ENCODE results near the gene SNAI3. TPM values are rescaled to one million over a fixed set of nuclear protein-coding genes. Genes with fewer than 3 reads are reported as not detected.

The SNAI3 gene
- total and polyA plus RNA-seq, 11 donors = 0.76 to 9.5 (median 1.7) TPM

DNA sequence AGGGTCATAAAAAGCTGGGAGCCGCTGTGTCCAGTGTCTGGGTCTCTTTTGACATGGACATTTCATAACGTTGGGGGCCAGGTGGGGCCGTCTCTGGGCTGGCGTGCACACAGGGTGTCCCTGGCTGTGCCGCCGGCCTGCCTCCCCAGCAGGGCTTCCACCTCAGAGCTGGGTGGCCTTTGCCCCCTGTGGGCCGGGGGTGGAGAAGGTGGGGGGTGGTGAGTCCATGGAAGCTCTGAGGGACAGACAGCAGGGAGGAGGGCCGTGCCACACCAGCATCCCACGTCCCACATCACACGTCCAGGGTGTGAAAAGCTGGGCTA is 908 bp upstream of the SNAI3 start:
- intact Hi-C loops (cut with DNase I) = no loop called here

DNA sequence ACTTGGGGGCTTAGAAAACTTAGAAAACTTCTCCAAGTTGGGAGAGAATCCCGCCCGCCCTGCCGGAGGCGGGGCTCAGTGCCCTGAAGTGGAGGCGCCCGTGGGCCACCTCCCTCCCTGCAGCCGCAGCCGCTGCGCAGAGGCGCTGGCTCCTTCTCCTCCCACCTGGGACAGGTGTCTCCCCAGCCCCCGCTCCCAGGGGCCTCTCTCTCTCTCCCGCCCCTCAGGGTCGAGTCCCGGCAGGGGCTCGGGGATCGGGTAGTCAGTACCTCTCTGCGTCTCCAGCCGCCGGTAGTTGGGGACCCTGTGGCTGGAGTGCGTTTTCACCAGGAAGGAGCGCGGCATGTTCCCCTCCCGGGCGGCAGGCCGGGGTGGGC is 257 bp downstream of the SNAI3 start:
- no peak for TF ChIP-seq POLR2A (IDR thresholded peaks at IDR 0.05)
- TF ChIP-seq, protein P1, sequence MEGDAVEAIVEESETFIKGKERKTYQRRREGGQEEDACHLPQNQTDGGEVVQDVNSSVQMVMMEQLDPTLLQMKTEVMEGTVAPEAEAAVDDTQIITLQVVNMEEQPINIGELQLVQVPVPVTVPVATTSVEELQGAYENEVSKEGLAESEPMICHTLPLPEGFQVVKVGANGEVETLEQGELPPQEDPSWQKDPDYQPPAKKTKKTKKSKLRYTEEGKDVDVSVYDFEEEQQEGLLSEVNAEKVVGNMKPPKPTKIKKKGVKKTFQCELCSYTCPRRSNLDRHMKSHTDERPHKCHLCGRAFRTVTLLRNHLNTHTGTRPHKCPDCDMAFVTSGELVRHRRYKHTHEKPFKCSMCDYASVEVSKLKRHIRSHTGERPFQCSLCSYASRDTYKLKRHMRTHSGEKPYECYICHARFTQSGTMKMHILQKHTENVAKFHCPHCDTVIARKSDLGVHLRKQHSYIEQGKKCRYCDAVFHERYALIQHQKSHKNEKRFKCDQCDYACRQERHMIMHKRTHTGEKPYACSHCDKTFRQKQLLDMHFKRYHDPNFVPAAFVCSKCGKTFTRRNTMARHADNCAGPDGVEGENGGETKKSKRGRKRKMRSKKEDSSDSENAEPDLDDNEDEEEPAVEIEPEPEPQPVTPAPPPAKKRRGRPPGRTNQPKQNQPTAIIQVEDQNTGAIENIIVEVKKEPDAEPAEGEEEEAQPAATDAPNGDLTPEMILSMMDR (IDR thresholded peaks at IDR 0.05) = no peak
- H3K36me3 ChIP-seq = peaks cover 0 to 2% (median 0%) of the 10 kb centered on the region in 9 donors
- peaks cover 0 to 48% (median 23%) of the 10 kb centered on the region in 12 donors for H3K4me1 ChIP-seq
- peak overlapping the region in 5 of 12 donors; percentile 11 to 83 (median 34) for H3K27ac ChIP-seq
- H3K27me3 ChIP-seq = peaks cover 0 to 75% (median 13%) of the 10 kb centered on the region in 9 donors
- DNase-seq (no peak), ATAC-seq (peak in 3 of 4 donors; percentile 26 to 39 (median 38))
- H3K4me3 ChIP-seq = peak overlapping the region; percentile 33 to 78 (median 59)
- intact Hi-C loops (cut with DNase I) = no loop called here
- H3K9me3 ChIP-seq = no peaks in the 10 kb centered on the region
- 0 to 2% (median 1%) methylated on average over 12 to 25 of the region's 25 CpGs for WGBS, 4 donors

More for the DNA sequence above, 908 bp upstream of the SNAI3 start:
- Histone ChIP-seq H3K4me3 (no peak overlapping the region), H3K27ac (peak overlapping the region in 1 of 12 donors; percentile 69), H3K9me3 (no peaks in the 10 kb centered on the region), H3K36me3 (no peaks in the 10 kb centered on the region), H3K27me3 (peaks cover 0 to 74% (median 13%) of the 10 kb centered on the region in 9 donors), H3K4me1 (peaks cover 0 to 45% (median 22%) of the 10 kb centered on the region in 12 donors)
- DNase-seq (no peak), ATAC-seq (no peak)
- 61 to 65% (median 63%) methylated on average over 6 to 10 of the region's 10 CpGs for WGBS, 4 donors
- TF ChIP-seq, protein P1 (IDR thresholded peaks at IDR 0.05) = no peak
- no peak for TF ChIP-seq POLR2A (IDR thresholded peaks at IDR 0.05)

DNA sequence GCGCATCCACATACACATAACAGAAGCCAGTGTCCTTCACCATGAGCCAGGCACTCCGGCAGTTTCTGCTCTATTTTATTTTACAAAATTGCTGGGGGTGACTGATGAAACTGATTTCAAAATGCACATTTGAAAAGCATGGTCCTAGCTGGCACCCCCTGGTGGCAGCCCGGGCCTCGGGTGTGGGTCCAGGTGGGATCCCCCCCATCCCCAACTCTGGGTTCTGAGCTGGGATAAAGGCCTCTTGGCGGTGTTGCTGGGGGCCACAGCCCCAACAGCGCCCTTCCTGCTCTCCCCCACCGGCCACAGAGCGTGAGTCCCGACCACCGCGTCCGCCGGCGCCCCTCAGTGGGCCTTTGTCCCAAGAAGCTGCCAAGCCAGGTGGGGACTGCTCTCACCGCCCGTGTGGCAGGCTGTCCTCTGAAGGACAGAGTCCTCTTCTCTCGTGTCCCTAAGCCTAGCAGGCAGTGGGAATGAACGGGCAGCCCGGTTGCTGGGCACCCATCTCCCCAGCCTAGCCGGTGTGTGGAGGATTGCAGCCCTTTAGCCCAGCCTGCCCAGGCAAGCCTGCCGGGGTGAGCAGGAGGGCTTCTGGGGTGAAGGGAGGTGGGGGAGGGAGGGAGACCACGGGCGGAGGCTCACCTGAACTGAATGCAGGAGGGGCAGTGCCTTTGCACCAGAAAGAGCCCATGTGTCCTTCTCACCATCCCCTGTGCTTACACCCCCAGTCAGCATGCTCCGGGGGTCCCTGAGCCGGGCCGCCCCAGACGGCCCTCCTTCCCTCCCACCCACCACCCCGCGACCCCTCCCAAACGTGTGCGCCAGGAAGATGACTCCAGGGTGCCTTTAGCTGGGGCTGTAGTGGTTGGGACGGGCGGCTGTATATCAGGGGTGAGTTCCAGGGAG is 898 bp downstream of the SNAI3 start:
- no peaks in the 10 kb centered on the region for H3K9me3 ChIP-seq
- ATAC-seq (peak in 1 of 4 donors; percentile 14), DNase-seq (peak in 1 of 5 donors; percentile 67)
- intact Hi-C loops (cut with DNase I) = no loop called here
- peak overlapping the region; percentile 33 to 78 (median 59) for H3K4me3 ChIP-seq
- TF ChIP-seq, protein P1 (IDR thresholded peaks at IDR 0.05) = peak; percentile 12 to 62 (median 43)
- no peak for TF ChIP-seq POLR2A (IDR thresholded peaks at IDR 0.05)
- H3K36me3 ChIP-seq = peaks cover 0 to 4% (median 0%) of the 10 kb centered on the region in 9 donors
- H3K4me1 ChIP-seq = peaks cover 0 to 53% (median 23%) of the 10 kb centered on the region in 12 donors
- peak overlapping the region in 2 of 12 donors; percentile 67 to 83 for H3K27ac ChIP-seq
- WGBS, 4 donors = 6 to 12% (median 10%) methylated on average over 21 to 33 of the region's 33 CpGs
- H3K27me3 ChIP-seq = peaks cover 0 to 72% (median 9%) of the 10 kb centered on the region in 9 donors

- WGBS, 4 donors = 79 to 80% (median 79%) methylated on average over 14 to 15 of the region's 15 CpGs
- Histone ChIP-seq H3K36me3 (peaks cover 0 to 4% (median 0%) of the 10 kb centered on the region in 9 donors), H3K4me3 (peak overlapping the region in 2 of 12 donors; percentile 62 to 78), H3K27ac (no peak overlapping the region), H3K4me1 (peaks cover 0 to 53% (median 23%) of the 10 kb centered on the region in 12 donors), H3K27me3 (peaks cover 0 to 68% (median 9%) of the 10 kb centered on the region in 9 donors), H3K9me3 (no peaks in the 10 kb centered on the region)
- ATAC-seq (no peak), DNase-seq (no peak)
- no peak for TF ChIP-seq POLR2A (IDR thresholded peaks at IDR 0.05)
- TF ChIP-seq, protein P1 (IDR thresholded peaks at IDR 0.05) = no peak
- intact Hi-C loops (cut with DNase I) = no loop called here
These were observed 1.6 kb downstream of the SNAI3 start for GRCh38 chr16:88684569-88685155.

All from heart left ventricle (tissue), 16 donors.